Measurements from ENCODE around the gene HOXD3.

DNA sequence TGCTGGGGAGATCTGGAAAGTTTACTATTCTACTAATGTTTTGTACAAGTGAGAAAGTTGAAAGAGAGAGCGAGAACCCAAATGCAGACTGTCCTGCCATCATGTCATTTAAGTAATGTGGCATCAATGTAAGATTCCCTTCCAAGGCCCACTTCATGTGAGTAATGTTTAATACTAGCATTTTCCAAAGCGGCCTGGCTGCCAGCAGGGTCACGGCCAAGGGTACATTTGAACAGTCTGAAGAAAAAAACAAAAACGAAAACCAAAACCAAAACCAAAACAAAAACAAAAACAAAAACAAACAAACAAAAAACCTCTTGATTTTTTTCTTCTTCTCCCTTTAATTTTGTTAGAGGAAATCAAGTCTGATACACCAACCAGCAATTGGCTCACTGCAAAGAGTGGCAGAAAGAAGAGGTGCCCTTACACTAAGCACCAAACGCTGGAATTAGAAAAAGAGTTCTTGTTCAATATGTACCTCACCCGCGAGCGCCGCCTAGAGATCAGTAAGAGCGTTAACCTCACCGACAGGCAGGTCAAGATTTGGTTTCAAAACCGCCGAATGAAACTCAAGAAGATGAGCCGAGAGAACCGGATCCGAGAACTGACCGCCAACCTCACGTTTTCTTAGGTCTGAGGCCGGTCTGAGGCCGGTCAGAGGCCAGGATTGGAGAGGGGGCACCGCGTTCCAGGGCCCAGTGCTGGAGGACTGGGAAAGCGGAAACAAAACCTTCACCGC lies 38.3 kb upstream of the HOXD3 start:
- TF ChIP-seq CTCF (IDR thresholded peaks at IDR 0.05) (no peak), POLR2A (IDR thresholded peaks at IDR 0.05; ENCODE audit: low read depth) (no peak), EP300 (IDR thresholded peaks at IDR 0.05) (no peak)
